Embryonic facial prominence (tissue), 1 donor: ENCODE data around the gene FRMPD1.
"Not testable (repeated sequence)": the region's sequence is repeated elsewhere in the genome, so short reads cannot be mapped to it uniquely, and the experiment has no call there.

Experiments
- DNase-seq: peaks from one replicate; pipeline ENCODE4 v3.0.0-alpha.2; 2016; ENCODE audit errors: extremely low spot score

Gene FRMPD1

GRCh38 chr9:37732952-37733351 is 82.2 kb downstream of the FRMPD1 start:
- DNase-seq, result no peak

GRCh38 chr9:37739222-37739621 is 88.5 kb downstream of the FRMPD1 start:
- DNase-seq, result no peak

DNA sequence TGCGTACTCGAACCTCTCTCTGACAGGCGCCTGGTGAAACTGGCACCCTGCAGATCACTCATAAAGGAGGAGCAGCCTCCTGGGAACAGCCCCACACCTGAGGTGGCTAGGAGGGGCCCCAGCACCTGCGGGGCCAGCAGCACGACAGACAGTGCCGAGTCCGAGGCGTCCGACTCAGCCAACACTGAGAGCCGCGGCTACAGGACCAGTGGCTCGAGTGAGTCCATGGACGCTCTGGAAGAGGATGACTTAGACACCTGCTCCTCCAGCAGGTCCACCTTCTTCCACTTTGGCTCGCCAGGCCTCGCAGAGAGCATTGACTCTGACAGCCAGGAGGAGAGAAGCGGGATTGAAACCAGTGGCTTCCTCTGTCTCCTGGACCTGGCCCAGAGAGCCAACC is 89.4 kb downstream of the FRMPD1 start:
- DNase-seq, result no peak

DNA sequence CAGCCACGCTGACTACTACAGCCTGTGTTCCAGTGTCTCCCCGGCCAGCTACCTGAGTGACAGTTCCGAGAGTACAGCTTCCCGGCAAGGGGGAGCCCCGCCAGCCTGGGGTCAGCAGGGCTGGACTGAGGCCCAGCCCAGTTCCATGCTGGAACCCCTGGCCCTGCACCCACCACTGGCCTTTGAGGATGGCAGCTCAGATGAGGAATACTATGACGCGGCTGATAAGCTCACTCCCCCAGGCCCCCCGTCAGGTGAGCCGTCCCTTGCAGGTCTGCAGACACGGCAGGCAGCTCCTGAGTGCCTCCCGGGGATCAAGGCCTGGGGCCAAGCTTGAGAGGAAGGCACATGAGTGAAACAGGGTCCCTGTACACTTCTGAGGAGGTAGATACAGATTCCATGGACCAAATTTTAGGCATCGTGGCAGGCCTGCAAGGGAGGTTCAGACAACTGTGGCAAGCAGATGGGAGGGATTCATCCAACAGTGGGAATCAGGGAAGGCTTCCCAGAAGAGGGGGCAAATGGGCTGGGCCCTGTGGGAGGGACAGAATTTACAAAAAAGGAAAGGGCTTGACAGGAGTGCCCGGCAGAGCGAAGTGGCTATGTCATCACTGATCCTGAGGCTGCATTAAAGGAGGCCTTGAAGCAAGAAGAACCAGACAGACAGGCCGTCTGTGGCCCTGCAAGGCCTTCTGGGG is 90.0 kb downstream of the FRMPD1 start:
- no peak for DNase-seq

GRCh38 chr9:37745970-37746369 is 95.2 kb downstream of the FRMPD1 start:
- DNase-seq, result no peak

DNA sequence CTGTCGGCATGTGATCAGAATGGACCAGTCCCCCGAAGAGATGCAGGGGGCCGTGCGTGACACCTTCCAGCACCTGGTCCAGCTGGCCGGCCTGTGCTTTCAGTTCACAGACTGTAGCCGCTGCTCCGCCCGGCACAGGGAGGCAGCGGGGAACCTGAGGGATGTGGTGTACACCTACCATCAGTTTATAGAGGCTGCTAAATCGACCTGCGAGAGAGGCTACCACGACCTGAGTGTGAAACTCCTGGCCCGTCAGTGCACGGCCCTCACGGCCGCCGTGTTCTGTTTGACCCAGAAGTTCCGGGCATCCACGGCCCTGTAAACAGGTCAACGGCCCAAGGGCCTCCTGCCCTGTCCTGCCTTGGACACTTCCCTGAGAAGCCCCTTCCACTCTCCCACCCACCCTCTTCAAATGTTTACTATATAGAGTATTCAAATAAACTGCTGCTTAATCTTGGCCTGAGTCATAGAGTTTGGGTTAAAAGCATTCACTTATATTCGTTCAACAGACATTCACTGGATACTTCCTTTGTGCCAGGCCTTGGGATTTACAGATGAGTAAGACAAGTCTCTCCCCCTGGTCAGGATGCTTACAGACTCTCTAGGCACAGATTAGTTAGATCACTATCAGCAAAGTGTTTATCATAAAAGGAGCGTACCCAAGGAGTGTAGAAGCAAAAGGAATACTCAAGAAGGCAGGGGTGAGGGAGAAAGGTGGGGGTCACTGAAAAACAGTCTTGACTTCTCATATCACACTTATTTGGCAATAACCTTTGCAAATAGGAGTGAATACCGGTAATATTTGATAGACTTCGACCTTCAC is 95.9 kb downstream of the FRMPD1 start:
- no peak for DNase-seq

DNA sequence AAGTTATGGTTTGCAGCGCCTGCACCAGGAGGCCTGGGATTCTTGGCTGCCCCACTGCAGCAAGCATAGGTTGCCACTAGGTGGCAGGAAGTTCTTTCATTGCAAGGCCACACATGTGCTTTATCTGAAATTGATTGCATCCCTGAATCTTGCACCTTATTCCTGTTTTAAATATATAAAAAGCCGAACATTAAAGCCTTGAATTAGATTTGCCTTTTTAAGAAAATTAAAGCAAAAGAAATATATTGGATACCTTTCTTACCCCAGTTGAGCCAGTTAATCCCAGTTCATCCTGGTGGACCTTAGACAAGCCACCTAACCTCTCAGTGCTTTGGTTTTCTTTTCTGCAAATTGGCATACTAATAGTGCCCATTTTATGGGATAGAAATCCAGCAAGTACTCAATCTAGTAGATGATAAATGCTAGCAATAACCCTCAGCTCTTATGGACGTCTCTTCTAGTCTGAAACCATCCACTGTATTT is 96.6 kb downstream of the FRMPD1 start:
- DNase-seq, result no peak

- DNase-seq, result no peak
These were observed 98.4 kb downstream of the FRMPD1 start for GRCh38 chr9:37749129-37749528.

DNA sequence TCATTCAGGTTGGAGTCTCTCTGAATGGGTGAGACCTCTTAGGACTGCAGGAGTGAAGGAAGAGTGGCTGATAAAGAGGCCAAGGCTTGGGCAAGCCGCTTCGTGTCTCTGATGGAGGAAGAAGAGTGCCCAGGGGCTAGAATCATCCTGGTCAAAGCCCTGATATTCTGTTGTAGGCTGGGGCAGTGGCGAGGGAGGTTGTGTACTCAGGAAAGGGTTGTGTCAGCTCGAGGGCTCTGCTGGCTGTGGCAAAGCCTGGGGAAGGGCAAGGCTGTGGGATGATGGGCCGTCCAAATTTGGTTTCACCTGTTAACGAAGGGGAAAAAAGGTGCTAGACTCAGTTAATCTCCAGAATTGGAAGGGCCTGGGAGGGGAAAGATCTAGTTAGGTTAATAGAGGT is 100.4 kb downstream of the FRMPD1 start:
- no peak for DNase-seq

- DNase-seq, result not testable (repeated sequence)
These were observed 101.0 kb downstream of the FRMPD1 start for GRCh38 chr9:37751704-37752103.

- DNase-seq, result not testable (repeated sequence)
These were observed 101.4 kb downstream of the FRMPD1 start for GRCh38 chr9:37752112-37752511.

DNA sequence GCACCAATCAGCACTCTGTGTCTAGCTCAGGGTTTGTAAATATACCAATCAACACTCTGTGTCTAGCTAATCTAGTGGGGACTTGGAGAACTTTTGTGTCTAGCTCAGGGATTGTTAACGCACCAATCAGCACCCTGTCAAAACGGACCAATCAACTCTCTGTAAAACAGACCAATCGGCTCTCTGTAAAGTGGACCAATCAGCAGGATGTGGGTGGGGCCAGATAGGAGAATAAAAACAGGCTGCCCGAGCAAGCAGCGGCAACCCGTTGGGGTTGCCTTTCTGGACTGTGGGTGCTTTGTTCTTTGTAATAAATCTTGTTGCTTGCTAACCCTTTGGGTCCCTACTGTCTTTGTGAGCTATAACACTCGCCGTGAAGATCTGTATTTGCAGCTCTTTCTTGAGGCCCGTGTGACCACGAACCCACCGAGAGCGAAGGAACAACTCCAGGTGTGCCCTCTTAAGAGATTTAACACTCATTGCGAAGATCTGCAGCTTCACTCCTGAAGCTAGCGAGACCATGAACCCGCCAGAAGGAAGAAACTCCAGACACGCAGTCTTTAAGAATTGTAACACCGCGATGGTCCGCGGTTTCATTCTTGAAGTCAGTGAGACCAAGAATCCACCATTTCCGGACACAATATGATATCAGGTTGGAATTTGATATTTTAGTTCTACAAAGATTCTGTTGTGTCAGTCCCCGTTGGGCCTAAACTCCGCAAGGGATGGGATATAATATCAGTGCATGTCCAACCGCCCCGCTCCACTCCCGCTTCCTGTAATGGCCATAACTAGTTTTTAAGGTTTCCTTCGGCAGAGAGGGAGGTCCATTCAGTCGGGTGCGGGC is 102.1 kb downstream of the FRMPD1 start:
- DNase-seq, result no peak

GRCh38 chr9:37753489-37754190 is 102.9 kb downstream of the FRMPD1 start, which contains the start of gene TRMT10B:
Gene TRMT10B (plus strand): TSS chr9:37753805. CDS start chr9:37761932, 8,127 bp downstream.
- DNase-seq, result peak; percentile 45

GRCh38 chr9:37758747-37759146 is 108.0 kb downstream of the FRMPD1 start:
- no peak for DNase-seq

- no peak for DNase-seq
These were observed 109.8 kb downstream of the FRMPD1 start for GRCh38 chr9:37760416-37761161.

- no peak for DNase-seq
These were observed 110.8 kb downstream of the FRMPD1 start for GRCh38 chr9:37761511-37761910.

GRCh38 chr9:37765263-37765662 is 114.5 kb downstream of the FRMPD1 start:
- not testable (repeated sequence) for DNase-seq

DNA sequence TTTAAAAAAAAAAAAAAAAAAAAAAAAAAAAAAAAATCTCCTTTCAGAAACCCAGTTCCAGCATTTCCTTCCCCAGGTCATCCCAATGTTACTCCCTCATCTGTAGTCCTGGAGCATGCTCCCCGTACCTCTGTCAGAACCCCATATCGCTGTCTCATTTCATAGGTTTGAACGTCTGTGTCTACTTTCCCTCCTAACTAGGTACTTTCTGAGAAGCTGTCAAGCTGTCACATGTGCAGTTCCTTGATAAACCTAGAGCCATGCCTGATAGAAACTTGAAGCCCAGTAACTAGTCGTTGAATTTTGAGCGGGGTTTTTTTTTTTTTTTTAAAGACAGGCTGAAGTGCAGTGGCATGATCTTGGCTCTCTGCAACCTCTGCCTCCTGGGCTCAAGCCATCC is 118.6 kb downstream of the FRMPD1 start:
- DNase-seq, result no peak

- DNase-seq, result no peak
These were observed 119.2 kb downstream of the FRMPD1 start for GRCh38 chr9:37769995-37770394.

DNA sequence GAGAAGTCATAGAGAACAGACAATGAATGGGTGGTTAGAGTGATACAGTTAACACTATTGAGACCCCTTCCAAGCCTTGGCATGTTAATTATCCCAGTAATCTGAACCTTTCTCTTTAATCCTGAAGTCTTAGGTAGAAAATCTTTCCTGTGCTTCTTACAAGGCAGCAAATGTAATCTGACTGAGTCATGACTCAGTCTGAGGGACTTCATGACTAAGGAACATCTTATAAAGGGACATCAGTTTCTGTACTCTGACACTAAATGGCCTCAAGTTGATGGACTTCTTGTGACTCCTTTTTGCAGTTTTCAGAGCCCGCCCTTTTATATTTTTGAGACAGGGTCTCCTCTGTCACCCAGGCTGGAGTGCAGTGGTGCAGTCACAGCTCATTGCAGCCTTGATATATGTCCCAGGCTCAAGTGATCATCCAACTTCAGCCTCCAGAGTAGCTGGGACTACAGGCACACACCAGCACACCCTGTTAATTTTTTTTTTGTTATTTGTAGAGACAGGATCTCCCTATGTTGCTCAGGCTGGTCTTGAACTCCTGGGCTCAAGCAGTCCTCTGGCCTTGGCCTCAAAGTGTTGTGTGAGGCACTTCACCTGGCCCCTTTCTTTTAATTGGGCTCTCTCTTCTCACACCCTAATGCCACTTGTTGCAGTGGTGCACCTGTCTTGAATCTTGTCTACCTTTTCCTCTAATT is 124.6 kb downstream of the FRMPD1 start:
- no peak for DNase-seq
